ENCODE results near the gene KIAA1328.

The KIAA1328 gene

DNA sequence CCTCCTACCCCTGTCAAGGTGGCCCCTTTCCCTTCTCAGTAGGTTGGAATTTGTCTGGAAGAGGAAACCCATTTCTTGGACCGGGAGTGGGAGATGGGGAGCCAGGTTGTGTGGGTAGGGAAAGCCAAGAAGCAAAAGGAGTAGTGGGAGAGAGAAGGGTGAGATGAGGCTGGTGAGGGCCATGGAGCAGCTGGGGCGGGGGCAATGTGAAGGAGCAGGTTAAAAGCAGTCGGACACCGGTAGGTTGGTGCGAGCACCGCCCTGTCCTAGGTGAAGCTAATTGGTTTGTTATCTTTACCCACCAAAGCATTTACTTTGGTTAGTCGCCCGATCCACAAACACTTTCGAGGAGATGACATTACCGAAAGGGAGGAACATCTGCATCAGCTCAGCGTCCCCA is 429.9 kb downstream of the KIAA1328 start:
- no peak for DNase-seq

DNA sequence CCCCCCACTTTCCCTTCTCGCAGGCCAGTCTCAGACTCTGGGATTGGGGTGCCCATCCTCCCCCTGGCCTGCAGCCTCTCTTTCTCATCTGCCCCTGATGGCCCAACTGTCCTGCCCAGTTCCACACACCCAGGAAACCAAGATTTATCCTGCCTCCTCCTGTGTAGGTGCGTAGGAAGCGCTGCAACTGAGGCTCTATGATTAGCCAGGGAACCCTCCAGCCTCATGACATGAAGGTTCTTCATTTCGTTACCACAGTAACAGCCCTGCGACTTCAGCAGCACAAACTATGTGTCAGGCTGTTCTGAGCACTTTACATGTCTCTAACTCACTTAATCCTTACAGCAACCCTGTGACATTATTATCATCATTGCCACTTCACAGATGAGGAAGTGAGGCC is 430.8 kb downstream of the KIAA1328 start:
- DNase-seq = no peak

DNA sequence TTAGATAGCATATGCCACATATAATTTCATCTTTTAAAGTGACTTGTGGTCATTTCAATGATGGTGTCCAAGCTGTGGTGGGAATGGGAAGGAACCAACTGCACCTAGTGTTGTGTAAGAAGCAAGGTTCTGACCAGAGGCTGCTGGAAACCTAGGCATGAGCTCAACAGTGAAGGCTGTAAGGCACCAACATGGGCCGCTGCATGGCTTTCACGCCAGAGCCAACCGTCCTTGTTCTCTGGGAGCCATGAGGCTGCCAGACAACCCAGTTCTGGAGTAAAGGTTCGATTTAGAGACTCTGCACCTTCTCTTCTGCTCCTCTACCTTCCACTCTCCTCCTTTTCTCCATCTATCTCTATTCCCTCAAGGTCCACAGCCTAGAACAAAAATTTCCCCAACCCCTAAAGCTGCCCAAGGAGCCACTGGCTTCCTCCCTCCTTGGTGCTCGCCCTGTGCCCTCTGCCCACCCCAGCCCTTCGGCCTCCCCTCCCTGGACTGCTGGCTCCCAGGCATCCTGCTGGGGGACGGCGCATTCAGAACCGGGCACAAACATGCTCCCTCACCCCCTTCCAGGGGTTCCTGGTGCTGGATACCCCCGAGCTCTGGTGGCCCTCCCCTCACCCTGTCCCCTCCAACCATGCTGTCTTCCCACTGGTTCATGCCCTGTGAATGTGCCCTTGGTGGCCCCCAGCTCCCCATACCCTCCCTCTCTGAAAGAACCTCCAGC is 431.6 kb downstream of the KIAA1328 start:
- no peak for DNase-seq

DNA sequence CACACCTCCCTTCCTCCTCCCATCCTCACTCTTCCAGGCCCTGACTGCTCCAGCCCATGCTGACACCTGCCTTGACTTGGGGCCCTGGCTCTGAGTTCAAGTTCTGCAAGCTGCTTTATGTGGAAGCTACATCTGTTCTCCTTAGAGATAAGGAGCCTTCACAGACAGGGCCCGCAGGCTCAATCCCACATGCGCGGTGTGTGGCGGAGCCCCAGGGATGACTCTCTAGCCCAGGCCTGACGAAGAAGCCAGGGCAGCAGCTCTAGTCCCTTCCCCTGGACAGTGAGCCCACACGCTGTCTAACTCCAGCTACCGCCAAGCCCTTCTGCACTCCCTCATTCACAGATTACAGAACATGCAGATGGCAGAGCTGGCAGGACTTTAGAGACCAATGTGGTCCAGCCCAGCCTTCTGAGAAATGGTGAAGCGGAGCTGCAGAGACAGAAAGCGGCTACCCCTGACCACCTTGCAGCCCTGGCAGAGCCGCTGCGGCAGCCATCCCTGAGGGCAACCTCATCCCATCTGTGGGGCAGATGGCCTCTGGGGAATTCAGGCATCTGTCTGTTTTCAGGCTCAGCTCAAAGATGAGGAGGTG is 432.4 kb downstream of the KIAA1328 start:
- no peak for DNase-seq

DNA sequence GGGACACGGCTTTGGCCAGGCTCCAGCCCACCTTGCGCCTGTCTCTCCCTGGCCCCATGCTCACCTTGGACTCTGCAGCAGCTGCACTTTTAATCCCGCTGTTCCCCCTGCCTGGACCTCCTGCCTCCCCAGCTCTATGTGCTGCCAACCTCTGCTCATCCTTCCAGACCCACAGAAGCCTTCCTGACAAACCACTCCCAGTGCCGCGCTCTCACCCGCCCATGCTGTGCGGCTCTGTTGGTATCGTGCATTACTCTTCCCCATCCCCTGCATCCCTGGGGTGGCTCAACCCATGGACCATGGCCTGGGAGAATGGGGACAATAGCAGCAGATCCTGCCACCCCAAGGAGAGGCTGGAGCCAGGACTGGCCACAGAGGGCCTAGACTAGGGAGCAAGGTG is 433.1 kb downstream of the KIAA1328 start:
- DNase-seq = no peak

DNA sequence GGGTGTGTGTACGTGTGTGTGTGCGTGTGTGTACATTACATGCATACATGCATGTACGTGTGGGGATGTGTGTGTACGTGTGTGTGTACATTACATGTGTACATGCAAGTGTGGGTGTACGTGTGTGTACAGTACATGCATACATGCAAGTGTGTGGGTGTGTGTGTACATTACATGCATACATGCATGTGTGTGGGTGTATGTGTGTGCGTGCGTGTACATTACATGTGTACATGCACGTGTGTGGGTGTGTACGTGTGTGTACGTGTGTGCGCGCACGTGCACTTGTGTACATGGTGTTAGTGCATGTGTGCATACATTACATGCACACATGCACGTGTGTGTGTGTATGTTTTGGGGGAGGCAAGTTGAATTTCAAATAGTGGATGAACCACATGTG is 436.0 kb downstream of the KIAA1328 start:
- no peak for DNase-seq

DNA sequence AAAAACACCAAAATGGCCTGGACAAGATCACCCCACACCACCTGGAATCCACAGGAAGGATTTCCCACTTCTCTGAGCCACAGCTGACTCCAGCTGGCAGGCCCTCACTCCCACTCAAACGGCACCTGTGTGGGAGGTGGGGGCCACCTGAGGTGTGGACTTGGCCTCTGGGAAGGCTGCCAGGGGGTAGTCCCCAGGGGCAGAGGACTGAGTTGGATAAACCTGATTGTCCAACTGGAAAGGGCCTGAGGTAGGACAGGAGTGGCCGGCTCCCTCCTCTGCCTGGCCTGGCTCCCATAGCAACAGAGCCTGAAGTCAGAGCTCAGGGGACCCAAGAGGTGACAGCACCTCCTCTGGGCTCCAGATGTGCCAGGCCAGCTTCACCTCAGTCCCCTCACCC is 436.5 kb downstream of the KIAA1328 start:
- no peak for DNase-seq

DNA sequence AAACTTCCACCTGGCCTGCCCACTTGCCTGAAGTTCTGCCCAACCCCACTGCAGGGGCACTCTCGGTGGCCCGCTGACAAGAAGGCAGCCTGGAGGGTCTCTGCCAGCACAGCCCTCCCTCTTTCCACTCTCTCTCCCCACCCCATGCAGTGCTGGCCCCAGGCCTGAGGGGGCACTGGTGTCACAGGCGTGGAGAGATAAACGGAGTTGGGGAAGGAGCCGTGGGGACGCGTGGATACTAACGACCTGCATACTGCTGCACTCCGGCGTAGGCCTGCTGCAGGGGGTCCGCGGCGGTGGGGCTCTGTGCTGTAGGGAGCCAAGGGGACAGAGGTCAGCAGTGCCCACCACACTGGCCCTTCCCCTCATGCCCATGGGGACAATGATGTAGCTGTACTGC is 437.4 kb downstream of the KIAA1328 start:
- no peak for DNase-seq

DNA sequence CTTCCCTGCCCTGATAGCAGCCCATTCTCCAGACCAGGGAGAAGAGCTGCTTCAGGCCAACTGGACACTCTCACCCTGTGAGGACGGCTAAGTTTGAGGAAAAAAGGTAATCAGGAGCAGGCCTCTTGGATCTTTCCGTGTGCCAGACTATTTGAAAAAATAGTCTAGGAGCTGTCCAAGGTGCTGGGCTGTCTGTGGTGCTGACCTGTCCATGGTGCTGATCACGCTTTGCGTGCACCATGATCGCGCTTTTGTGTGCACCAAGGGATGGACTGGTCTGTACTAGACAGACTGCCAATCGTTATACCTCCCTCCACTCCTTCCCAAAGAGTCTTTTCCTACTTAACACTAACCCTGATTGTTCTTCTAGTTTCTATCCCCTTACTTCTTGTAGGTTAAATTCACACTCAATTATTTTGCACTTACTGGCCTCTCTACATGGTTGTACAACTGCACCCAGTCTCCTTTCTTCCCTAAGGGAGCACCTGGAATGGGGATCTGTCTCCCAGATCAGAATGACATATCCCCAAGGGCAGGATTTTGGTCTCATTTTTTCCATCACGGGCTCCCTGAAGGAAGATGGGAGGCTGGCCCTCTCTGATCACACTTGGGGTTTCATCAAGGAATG is 441.2 kb downstream of the KIAA1328 start:
- DNase-seq = peak; percentile 27

DNA sequence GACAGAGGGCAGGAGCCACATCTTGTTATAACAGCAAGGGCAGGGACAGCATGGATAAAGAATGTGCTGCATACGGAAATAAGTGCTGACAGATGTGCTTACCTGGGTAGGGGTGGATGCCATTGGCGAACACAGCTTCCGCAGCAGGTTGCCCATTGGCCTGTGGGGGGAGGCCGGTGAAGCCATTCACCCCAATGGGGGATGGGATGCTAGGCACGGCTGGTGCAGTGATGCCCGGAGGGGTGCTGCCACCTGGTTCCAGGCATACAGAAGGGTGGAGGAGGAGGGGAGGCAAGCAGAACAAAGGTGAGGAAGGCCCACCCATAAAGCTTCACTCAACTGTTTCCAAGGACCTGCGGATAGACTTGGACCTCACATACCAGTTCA is 441.7 kb downstream of the KIAA1328 start:
- DNase-seq = no peak

DNA sequence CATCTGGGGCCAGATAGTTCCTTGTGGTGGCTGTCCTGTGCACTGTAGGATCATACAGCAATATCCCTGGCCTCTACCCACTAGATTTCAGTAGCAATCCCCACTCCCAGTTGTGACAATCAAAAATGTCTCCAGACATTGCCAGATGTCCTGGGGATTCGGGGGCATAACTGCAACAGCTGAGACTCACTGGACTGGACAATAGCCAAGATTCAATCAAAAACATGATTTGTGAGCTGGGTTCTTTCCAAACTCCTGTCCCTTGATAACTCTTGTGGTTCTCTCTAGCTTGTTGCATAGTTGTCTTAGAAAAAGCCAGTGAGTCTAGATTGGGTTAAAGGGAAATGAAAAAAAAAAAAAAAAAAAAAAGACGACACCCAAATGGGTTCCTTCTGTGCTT is 443.3 kb downstream of the KIAA1328 start:
- no peak for DNase-seq

DNA sequence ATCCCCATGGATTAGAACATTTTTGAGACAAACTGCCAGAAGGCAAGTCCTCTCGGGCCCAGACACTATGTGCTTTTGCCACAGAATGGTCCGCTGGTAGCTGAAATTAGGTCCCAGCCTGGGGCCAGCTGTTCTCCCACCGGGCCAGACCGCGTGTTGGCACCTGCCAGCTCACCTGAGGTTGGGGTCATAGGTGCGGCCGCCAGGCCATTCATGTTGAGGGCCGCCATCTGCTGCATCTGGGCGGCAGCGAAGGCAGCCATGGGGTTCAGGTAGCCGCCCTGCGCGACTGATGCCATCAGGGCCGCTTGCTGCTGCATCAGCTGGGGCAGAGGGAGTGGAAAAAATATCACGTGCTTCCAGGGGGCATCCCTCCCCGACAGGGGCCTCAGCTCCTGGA is 443.9 kb downstream of the KIAA1328 start:
- DNase-seq = no peak

DNA sequence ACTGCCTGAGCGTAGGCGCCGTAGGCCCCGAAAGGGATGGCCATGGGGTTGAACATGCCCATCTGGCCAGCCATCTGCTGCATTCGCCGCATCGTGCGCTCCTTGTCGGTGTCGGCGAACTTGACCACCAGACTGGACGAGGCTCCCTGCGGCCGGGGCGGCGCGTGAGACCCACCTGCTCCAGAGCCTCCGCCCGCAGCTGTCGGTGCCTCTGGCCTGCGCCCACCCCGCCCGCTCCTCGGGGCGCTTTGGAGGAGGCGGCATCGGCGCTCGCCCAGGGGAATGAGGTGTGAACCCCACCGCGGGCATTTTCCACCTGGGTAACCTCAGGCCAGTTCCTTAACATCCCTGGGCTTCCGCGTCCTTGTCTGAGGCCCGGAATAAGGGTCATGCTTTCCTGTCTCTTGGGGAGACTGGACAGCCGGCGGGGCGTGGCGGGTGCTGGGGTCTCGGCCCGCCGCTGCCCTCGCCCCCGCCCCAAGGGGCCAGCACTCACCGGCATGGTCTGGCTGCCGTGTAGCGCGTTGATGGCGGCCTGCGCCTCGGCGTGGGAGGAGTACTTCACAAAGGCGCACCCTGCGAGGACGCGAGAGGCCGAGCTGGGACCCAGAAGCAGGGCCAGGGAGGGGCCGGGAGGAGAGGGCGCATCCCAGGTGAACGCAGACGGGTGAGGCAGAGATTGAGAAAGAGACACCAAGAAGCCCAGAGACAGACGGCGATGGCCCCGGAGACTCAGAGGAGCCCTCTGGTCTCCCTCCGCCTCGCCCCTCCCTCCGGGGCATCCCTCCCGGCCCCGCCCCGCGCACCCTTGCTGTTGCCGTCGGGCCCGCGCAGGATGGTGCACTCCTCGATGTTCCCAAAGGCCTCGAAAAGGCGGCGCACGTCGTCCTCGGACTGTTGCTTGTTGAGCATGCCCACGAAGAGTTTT is 445.6 kb downstream of the KIAA1328 start:
- DNase-seq = no peak

DNA sequence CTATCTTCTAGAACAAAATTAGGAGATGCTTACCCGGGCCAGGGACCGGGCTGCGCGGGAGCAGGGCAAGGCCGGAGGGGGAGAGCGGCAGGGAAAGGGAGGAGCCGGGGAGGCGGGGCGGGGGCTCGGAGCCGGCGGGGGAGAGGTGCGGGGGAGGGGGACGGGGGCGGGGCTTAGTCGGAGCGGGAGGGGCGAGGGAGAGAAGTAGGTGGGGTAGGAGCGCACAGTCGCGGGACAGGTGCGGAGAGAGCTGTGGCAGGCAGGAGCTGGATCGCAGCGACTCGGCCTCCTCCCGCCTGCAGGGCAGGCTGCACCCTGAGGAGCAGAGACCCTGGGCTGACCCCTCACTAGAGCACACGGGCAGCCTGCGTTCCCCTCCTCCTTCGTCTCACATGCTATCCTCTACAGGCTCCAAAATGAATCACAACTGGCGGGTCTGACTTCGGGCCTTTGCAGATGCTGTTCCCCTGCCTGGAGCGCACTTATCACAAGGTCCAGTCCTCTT is 446.4 kb downstream of the KIAA1328 start:
- no peak for DNase-seq

DNA sequence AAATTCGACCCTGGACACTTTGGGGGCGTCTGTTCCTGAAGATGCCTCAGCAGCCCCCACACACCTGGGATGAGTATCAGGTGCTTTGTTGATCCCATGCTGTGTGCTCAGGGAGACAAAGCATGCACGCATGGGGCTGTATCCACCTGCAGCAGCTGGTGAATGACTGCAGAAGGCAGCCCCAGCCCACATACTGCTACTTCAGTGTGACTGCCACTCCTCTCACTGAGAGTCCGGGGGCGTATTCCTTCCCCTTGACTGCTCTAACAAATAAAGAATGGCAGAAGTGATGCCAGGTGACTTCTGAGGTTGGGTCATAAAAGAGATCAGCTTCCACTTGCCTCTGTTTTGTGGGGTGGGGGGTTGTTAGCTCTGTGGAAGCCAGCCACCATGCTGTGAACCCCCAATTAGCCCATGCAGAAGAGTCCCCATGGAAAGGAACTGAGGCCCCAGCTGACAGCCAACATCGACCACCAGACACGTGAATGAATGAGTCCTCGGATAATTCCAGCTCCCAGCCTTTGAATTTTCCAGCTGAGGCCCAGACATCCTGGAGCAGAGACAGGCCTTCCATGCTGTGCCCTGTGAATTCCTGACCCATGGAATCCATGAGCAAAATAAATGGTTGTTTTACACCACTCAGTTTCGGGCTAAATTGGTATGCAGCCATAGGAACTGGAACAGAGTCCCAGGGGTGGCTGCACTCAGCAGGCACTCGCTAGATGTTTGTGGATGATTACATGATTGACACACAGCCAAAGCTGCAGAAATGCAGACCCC is 447.4 kb downstream of the KIAA1328 start:
- DNase-seq = no peak

DNA sequence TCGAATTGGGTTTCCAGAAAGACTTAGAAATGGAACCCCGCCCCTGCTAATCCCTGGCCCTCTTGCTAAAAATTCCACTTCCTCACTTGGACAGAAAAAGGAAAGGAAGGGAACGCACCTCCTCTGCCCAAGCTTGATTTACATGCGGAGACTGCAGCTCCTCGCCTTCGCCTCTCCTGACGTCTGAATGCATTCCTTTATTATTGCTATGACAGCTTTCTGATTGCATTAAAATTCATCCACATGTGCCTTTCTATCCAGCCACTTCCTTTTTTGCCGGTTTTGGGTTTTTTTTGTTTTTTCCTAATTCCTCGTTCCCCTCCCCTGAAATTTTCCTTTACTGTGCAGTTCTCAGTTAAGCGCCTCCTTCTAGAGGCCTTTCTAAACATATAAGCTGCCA is 448.9 kb downstream of the KIAA1328 start:
- DNase-seq = no peak
